Hepatocyte (in vitro differentiated cells): ENCODE measurements around the gene C2orf68. TPM values are rescaled to one million over a fixed set of nuclear protein-coding genes. Genes with fewer than 3 reads are reported as not detected.

Experiments used
- DNase-seq: peaks from one replicate; pipeline ENCODE4 v3.0.0-alpha.2; 2016; ENCODE audit warnings: low spot score
- H2AFZ ChIP-seq: fragments of 200-600 bp; sonication (generic); 2 replicates; pipeline ENCODE4 v1.6.0; 2016; ENCODE audit warnings: antibody characterized with exemption, mild to moderate bottlenecking
- H3K27ac ChIP-seq: fragments of 200-600 bp; sonication (generic); 2 replicates; pipeline ENCODE4 v1.5.1; 2016; ENCODE audit warnings: mild to moderate bottlenecking
- H3K27me3 ChIP-seq: fragments of 200-600 bp; sonication (generic); 2 replicates; pipeline ENCODE4 v1.6.1; 2016
- H3K36me3 ChIP-seq: fragments of 200-600 bp; sonication (generic); replicated peaks from 2 replicates; pipeline ENCODE4 v1.5.1; 2016; ENCODE audit warnings: low read depth; ENCODE audit not compliant: insufficient read depth
- H3K4me1 ChIP-seq: fragments of 200-600 bp; sonication (generic); 2 replicates; pipeline ENCODE4 v1.5.1; 2016; ENCODE audit warnings: mild to moderate bottlenecking, moderate library complexity; ENCODE audit not compliant: insufficient read depth
- H3K4me2 ChIP-seq: fragments of 200-600 bp; sonication (generic); 2 replicates; pipeline ENCODE4 v1.6.0; 2016
- H3K4me3 ChIP-seq: fragments of 200-600 bp; sonication (generic); 2 replicates; pipeline ENCODE4 v1.5.1; 2016; ENCODE audit warnings: mild to moderate bottlenecking
- H3K79me2 ChIP-seq: fragments of 200-600 bp; sonication (generic); 2 replicates; pipeline ENCODE4 v1.6.0; 2017; ENCODE audit warnings: mild to moderate bottlenecking
- H3K9me2 ChIP-seq: fragments of 200-600 bp; sonication (generic); replicated peaks from 2 replicates; pipeline ENCODE4 v1.6.0; 2017; ENCODE audit warnings: mild to moderate bottlenecking; ENCODE audit not compliant: insufficient read depth
- H3K9me3 ChIP-seq: fragments of 200-600 bp; sonication (generic); 2 replicates; pipeline ENCODE4 v1.5.1; 2016; ENCODE audit warnings: low read depth, mild to moderate bottlenecking
- H4K20me1 ChIP-seq: fragments of 200-600 bp; sonication (generic); 2 replicates; pipeline ENCODE4 v1.6.0; 2016; ENCODE audit warnings: mild to moderate bottlenecking; ENCODE audit not compliant: insufficient read depth, poor library complexity, severe bottlenecking
- EZH2 ChIP-seq: fragments of 200-600 bp; sonication (generic); IDR thresholded peaks from 2 replicates; pipeline ENCODE4 v1.6.1; 2016; ENCODE audit warnings: antibody characterized with exemption, mild to moderate bottlenecking, borderline replicate concordance
- EZH2phosphoT487 ChIP-seq: fragments of 200-600 bp; sonication (generic); IDR thresholded peaks from one replicate; pipeline ENCODE4 v1.6.1; 2018; ENCODE audit warnings: antibody characterized with exemption, mild to moderate bottlenecking, low read depth, moderate library complexity; ENCODE audit not compliant: unreplicated experiment, severe bottlenecking
- WGBS: methylation state at CpG from one replicate; pipeline ENCODE4 v1.1.6; 2016; ENCODE audit warnings: low lambda C conversion rate; ENCODE audit errors: missing lambda C conversion rate; 5-methylcytosine and 5-hydroxymethylcytosine counted together
- polyA plus RNA-seq: library from polyadenylated mRNA; unstranded; fragments of >200 nt; fragmentation: Nextera tagmentation; extraction: Ambion mirVana; gene quantifications from 2 replicates; pipeline ENCODE4 v1.2.1, GENCODE V29; 2016
- total RNA-seq: library from RNA; depleted of rRNA; stranded (reverse); fragments of >200 nt; gene quantifications from 2 replicates; pipeline ENCODE4 v1.2.3, GENCODE V29; 2014
- TF ChIP-seq, protein P1 (sequence below): fragments of 200-600 bp; sonication (generic); IDR thresholded peaks from 2 replicates; pipeline ENCODE4 v1.5.1; 2016; ENCODE audit warnings: antibody characterized with exemption, mild to moderate bottlenecking; ENCODE audit not compliant: poor library complexity

C2orf68 gene
- total and polyA plus RNA-seq, 2 experiments from 2014 or later = 21.6 to 28.3 TPM

DNA sequence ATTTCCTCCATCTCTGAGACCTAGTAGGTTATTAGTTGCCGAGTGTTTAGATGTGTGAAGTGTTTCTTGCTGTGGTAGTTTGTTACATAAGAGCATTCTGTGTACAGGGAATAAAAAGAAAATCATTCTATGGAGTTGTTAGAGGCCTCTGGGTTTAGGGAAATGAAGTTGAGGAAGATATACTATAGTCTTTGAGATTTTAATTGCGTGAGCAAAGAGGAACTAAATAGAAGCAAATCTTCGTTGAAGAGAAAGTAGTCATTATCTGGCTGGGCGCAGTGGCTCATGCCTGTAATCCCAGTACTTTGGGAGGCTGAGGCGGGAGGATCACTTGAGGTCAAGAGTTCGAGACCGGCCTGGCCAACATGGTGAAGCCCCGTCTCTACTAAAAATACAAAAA lies 23.1 kb upstream of the C2orf68 start:
- no peaks in the 10 kb centered on the region for H3K9me3 ChIP-seq
- 88% methylated on average over 8 of the region's 8 CpGs for WGBS
- no peaks in the 10 kb centered on the region for H3K4me1 ChIP-seq
- no peaks in the 10 kb centered on the region for H3K36me3 ChIP-seq
- DNase-seq = no peak
- H3K4me3 ChIP-seq = no peak overlapping the region
- no peak overlapping the region for H2AFZ ChIP-seq
- H3K79me2 ChIP-seq = peaks cover 13% of the 10 kb centered on the region
- no peaks in the 10 kb centered on the region for H3K27me3 ChIP-seq
- H3K4me2 ChIP-seq = no peak overlapping the region
- H3K27ac ChIP-seq = no peak overlapping the region
- no peaks in the 10 kb centered on the region for H3K9me2 ChIP-seq
- TF ChIP-seq EZH2phosphoT487 = no peak
- TF ChIP-seq, protein P1, sequence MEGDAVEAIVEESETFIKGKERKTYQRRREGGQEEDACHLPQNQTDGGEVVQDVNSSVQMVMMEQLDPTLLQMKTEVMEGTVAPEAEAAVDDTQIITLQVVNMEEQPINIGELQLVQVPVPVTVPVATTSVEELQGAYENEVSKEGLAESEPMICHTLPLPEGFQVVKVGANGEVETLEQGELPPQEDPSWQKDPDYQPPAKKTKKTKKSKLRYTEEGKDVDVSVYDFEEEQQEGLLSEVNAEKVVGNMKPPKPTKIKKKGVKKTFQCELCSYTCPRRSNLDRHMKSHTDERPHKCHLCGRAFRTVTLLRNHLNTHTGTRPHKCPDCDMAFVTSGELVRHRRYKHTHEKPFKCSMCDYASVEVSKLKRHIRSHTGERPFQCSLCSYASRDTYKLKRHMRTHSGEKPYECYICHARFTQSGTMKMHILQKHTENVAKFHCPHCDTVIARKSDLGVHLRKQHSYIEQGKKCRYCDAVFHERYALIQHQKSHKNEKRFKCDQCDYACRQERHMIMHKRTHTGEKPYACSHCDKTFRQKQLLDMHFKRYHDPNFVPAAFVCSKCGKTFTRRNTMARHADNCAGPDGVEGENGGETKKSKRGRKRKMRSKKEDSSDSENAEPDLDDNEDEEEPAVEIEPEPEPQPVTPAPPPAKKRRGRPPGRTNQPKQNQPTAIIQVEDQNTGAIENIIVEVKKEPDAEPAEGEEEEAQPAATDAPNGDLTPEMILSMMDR = no peak
- TF ChIP-seq EZH2 = no peak
- no peaks in the 10 kb centered on the region for H4K20me1 ChIP-seq

DNA sequence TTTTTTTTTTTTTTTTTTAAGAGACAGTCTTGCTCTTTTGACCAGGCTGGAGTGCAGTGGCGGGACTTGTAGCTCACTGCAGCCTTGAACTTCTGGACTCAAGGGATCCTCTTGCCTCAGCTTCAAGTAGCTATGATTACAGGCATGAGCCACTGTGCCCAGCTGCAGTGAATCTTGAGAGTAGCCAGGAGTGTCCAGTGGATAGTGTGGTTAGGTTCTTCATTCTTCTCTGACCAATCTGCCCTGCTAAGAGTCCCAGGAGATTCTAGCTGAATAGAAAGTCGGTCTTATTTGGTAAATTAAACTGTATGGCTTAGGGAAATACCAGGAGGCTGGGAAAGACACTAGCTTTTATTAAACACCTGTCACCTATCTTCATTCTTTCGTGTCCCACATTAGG lies 19.4 kb upstream of the C2orf68 start:
- TF ChIP-seq EZH2 (no peak), EZH2phosphoT487 (no peak)
- TF ChIP-seq, protein P1 = no peak
- no peaks in the 10 kb centered on the region for H3K4me1 ChIP-seq
- H3K9me2 ChIP-seq = no peaks in the 10 kb centered on the region
- 100% methylated on average over 3 of the region's 3 CpGs for WGBS
- H2AFZ ChIP-seq = no peak overlapping the region
- H4K20me1 ChIP-seq = no peaks in the 10 kb centered on the region
- no peaks in the 10 kb centered on the region for H3K36me3 ChIP-seq
- peaks cover 6% of the 10 kb centered on the region for H3K79me2 ChIP-seq
- H3K4me3 ChIP-seq = no peak overlapping the region
- no peak for DNase-seq
- no peaks in the 10 kb centered on the region for H3K9me3 ChIP-seq
- no peaks in the 10 kb centered on the region for H3K27me3 ChIP-seq
- H3K4me2 ChIP-seq = no peak overlapping the region
- H3K27ac ChIP-seq = no peak overlapping the region

DNA sequence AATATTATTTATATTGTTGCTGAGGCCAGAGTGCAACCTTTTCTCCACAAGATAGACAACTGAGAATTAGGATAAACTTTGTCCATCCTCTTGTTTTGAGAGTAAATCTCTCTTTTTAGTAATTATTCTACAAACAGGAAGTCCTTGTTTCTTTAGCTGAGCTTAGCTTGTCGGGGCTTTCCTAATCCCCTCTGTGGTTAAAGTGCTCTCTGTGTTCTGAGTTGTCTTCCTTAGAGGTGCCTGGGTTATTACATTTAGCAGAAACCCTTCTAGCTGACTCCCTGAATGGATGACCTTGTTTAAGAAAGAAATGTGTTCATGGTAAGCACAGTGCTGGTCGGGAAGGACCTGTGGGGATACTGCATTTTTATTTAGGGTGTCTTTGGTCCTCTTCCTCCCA lies 16.8 kb upstream of the C2orf68 start:
- 63% methylated on average over 2 of the region's 2 CpGs for WGBS
- H2AFZ ChIP-seq = no peak overlapping the region
- H3K9me3 ChIP-seq = no peaks in the 10 kb centered on the region
- H4K20me1 ChIP-seq = no peaks in the 10 kb centered on the region
- no peak overlapping the region for H3K27ac ChIP-seq
- H3K36me3 ChIP-seq = no peaks in the 10 kb centered on the region
- H3K4me2 ChIP-seq = no peak overlapping the region
- peaks cover 6% of the 10 kb centered on the region for H3K79me2 ChIP-seq
- H3K4me3 ChIP-seq = no peak overlapping the region
- DNase-seq = no peak
- no peaks in the 10 kb centered on the region for H3K4me1 ChIP-seq
- no peaks in the 10 kb centered on the region for H3K9me2 ChIP-seq
- H3K27me3 ChIP-seq = no peaks in the 10 kb centered on the region
- TF ChIP-seq, protein P1 = no peak
- TF ChIP-seq EZH2phosphoT487 = no peak
- TF ChIP-seq EZH2 = no peak

DNA sequence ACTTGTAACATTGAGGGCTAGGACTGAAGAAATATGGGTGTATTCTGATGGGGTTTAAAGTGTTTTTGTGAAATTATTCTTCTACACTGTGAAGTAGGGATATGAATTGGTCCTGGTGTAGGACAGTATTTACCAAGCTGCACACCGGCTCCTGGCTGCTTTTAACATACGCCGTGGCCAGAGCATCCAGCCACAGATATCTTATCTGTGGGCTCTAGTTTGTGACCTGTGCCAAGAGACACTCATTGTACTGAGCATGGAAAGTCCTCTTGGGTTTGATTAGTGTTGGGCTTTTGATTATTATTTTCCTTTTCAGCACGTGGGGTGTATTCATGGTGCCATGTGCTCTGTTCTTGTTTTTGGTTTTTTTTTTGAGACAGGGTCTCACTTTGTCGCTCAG lies 12.1 kb upstream of the C2orf68 start:
- DNase-seq = no peak
- H3K4me1 ChIP-seq = no peaks in the 10 kb centered on the region
- no peak overlapping the region for H2AFZ ChIP-seq
- no peak overlapping the region for H3K27ac ChIP-seq
- H3K36me3 ChIP-seq = no peaks in the 10 kb centered on the region
- TF ChIP-seq EZH2phosphoT487 (no peak), EZH2 (no peak)
- TF ChIP-seq, protein P1 = no peak
- no peaks in the 10 kb centered on the region for H3K9me2 ChIP-seq
- no peaks in the 10 kb centered on the region for H3K9me3 ChIP-seq
- no peak overlapping the region for H3K4me3 ChIP-seq
- H4K20me1 ChIP-seq = no peaks in the 10 kb centered on the region
- no peak overlapping the region for H3K4me2 ChIP-seq
- H3K27me3 ChIP-seq = no peaks in the 10 kb centered on the region
- WGBS = 93% methylated on average over 5 of the region's 5 CpGs
- peaks cover 21% of the 10 kb centered on the region for H3K79me2 ChIP-seq
